Measurements from ENCODE around the gene KCNJ6. TPM values are rescaled to one million over a fixed set of nuclear protein-coding genes. Genes with fewer than 3 reads are reported as not detected.

The KCNJ6 gene
- total RNA-seq, 1 experiment from 2014 or later, result 0.05 TPM

- intact Hi-C loops (cut with micrococcal nuclease; ENCODE audit: unreplicated experiment), result no loop called here
- TF ChIP-seq, protein P1, sequence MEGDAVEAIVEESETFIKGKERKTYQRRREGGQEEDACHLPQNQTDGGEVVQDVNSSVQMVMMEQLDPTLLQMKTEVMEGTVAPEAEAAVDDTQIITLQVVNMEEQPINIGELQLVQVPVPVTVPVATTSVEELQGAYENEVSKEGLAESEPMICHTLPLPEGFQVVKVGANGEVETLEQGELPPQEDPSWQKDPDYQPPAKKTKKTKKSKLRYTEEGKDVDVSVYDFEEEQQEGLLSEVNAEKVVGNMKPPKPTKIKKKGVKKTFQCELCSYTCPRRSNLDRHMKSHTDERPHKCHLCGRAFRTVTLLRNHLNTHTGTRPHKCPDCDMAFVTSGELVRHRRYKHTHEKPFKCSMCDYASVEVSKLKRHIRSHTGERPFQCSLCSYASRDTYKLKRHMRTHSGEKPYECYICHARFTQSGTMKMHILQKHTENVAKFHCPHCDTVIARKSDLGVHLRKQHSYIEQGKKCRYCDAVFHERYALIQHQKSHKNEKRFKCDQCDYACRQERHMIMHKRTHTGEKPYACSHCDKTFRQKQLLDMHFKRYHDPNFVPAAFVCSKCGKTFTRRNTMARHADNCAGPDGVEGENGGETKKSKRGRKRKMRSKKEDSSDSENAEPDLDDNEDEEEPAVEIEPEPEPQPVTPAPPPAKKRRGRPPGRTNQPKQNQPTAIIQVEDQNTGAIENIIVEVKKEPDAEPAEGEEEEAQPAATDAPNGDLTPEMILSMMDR (IDR thresholded peaks at IDR 0.05; ENCODE audit: unreplicated experiment), result no peak
- no peak overlapping the region for H3K27ac Mint-ChIP-seq (ENCODE audit: unreplicated experiment)
Measured at GRCh38 chr21:37877888-37878684, 38.2 kb downstream of the KCNJ6 start.

GRCh38 chr21:37877171-37877570, 39.1 kb downstream of the KCNJ6 start:
- BruUV-seq (replicated peaks), result no TSS peak
- CTCF ChIA-PET, result interaction anchor here (0.6 to 1.1 kb wide), 2 partner anchors 13 to 419 kb away, joined by 3 to 4 read pairs; no protein-coding TSS in a partner anchor
- H3K4me3 Mint-ChIP-seq (ENCODE audit: low read depth, unreplicated experiment), result no peak overlapping the region

More at GRCh38 chr21:37877888-37878684, 38.2 kb downstream of the KCNJ6 start:
- no peaks in the 10 kb centered on the region for H3K4me1 Mint-ChIP-seq (ENCODE audit: low read depth, unreplicated experiment)
- no peak overlapping the region for H3K4me3 Mint-ChIP-seq (ENCODE audit: low read depth, unreplicated experiment)
- no peak for DNase-seq
- peaks cover 40% of the 10 kb centered on the region for H3K27me3 Mint-ChIP-seq (ENCODE audit: unreplicated experiment)
- no TSS peak for BruUV-seq (replicated peaks)
- CTCF ChIA-PET, result interaction anchor here (0.6 to 1.1 kb wide), 3 partner anchors 14 to 420 kb away, joined by 3 to 4 read pairs (median 3); no protein-coding TSS in a partner anchor
- H3K36me3 Mint-ChIP-seq (ENCODE audit: insufficient read depth, unreplicated experiment), result no peaks in the 10 kb centered on the region
- no peaks in the 10 kb centered on the region for H3K9me3 Mint-ChIP-seq (ENCODE audit: low read depth, unreplicated experiment)

DNA sequence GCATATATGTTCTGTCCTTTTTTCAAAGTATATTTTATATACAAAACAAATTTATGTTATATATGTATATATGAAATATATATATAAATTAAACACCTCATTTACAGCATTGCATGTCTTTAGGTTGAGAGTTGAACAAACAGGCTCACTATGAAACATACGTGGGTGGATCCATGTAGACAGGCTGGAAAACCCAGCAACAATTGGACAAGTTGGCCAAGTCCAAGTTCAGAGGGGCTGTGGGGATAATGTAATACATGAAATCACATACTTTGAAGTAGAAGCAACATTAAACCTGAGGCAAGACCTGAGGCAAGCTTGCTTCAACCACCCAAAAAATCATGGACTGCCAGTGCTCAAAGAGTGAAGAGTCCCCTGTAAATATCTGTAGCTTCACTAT, 39.7 kb downstream of the KCNJ6 start:
- H3K4me1 Mint-ChIP-seq (ENCODE audit: low read depth, unreplicated experiment), result no peaks in the 10 kb centered on the region
- no peaks in the 10 kb centered on the region for H3K9me3 Mint-ChIP-seq (ENCODE audit: low read depth, unreplicated experiment)
- no peak for DNase-seq
- intact Hi-C loops (cut with micrococcal nuclease; ENCODE audit: unreplicated experiment), result no loop called here
- CTCF ChIA-PET, result interaction anchor here (1.1 kb wide), 1 partner anchor 13 kb away, joined by 4 read pairs; no protein-coding TSS in a partner anchor
- H3K36me3 Mint-ChIP-seq (ENCODE audit: insufficient read depth, unreplicated experiment), result no peaks in the 10 kb centered on the region
- peaks cover 39% of the 10 kb centered on the region for H3K27me3 Mint-ChIP-seq (ENCODE audit: unreplicated experiment)
- TF ChIP-seq, protein P1 (IDR thresholded peaks at IDR 0.05; ENCODE audit: unreplicated experiment), result no peak
- no peak overlapping the region for H3K27ac Mint-ChIP-seq (ENCODE audit: unreplicated experiment)
- no peak overlapping the region for H3K4me3 Mint-ChIP-seq (ENCODE audit: low read depth, unreplicated experiment)
- no TSS peak for BruUV-seq (replicated peaks)

More at GRCh38 chr21:37877171-37877570, 39.1 kb downstream of the KCNJ6 start:
- TF ChIP-seq, protein P1 (IDR thresholded peaks at IDR 0.05; ENCODE audit: unreplicated experiment), result no peak
- H3K9me3 Mint-ChIP-seq (ENCODE audit: low read depth, unreplicated experiment), result no peaks in the 10 kb centered on the region
- no peaks in the 10 kb centered on the region for H3K36me3 Mint-ChIP-seq (ENCODE audit: insufficient read depth, unreplicated experiment)
- no peak overlapping the region for H3K27ac Mint-ChIP-seq (ENCODE audit: unreplicated experiment)
- intact Hi-C loops (cut with micrococcal nuclease; ENCODE audit: unreplicated experiment), result no loop called here
- DNase-seq, result no peak
- peaks cover 39% of the 10 kb centered on the region for H3K27me3 Mint-ChIP-seq (ENCODE audit: unreplicated experiment)
- H3K4me1 Mint-ChIP-seq (ENCODE audit: low read depth, unreplicated experiment), result no peaks in the 10 kb centered on the region

- BruUV-seq (replicated peaks), result no TSS peak
- TF ChIP-seq, protein P1 (IDR thresholded peaks at IDR 0.05; ENCODE audit: unreplicated experiment), result no peak
- Mint-ChIP-seq H3K27me3 (ENCODE audit: unreplicated experiment) (peaks cover 38% of the 10 kb centered on the region), H3K36me3 (ENCODE audit: insufficient read depth, unreplicated experiment) (no peaks in the 10 kb centered on the region), H3K9me3 (ENCODE audit: low read depth, unreplicated experiment) (no peaks in the 10 kb centered on the region), H3K27ac (ENCODE audit: unreplicated experiment) (no peak overlapping the region), H3K4me3 (ENCODE audit: low read depth, unreplicated experiment) (no peak overlapping the region), H3K4me1 (ENCODE audit: low read depth, unreplicated experiment) (no peaks in the 10 kb centered on the region)
- CTCF ChIA-PET, result no interaction called here
- intact Hi-C loops (cut with micrococcal nuclease; ENCODE audit: unreplicated experiment), result no loop called here
- no peak for DNase-seq
Measured at GRCh38 chr21:37874904-37875780, 41.1 kb downstream of the KCNJ6 start.
